Osteoblast (primary cell): ENCODE measurements around the gene ARFGAP3. TPM values are rescaled to one million over a fixed set of nuclear protein-coding genes. Genes with fewer than 3 reads are reported as not detected.

Source experiments
- DNase-seq: peaks from one replicate; pipeline ENCODE4 v3.0.0; 2011; ENCODE audit warnings: low spot score, mixed read lengths; ENCODE audit not compliant: insufficient read length; ENCODE audit errors: missing footprints
- H2AFZ ChIP-seq: 2 replicates; pipeline ENCODE4 v1.6.0; 2011; ENCODE audit warnings: mild to moderate bottlenecking, low read length
- H3K27ac ChIP-seq: 2 replicates; pipeline ENCODE4 v1.5.1; 2011; ENCODE audit warnings: mild to moderate bottlenecking, low read depth, low read length, moderate library complexity
- H3K27me3 ChIP-seq: 2 replicates; pipeline ENCODE4 v1.6.0; 2012; ENCODE audit warnings: mild to moderate bottlenecking, control low read depth, inconsistent platforms, low read length, moderate library complexity; ENCODE audit not compliant: insufficient read depth
- H3K36me3 ChIP-seq: 2 replicates; pipeline ENCODE4 v1.5.1; 2011; ENCODE audit warnings: mild to moderate bottlenecking, low read length, control low read depth, moderate library complexity; ENCODE audit not compliant: insufficient read depth
- H3K4me1 ChIP-seq: 2 replicates; pipeline ENCODE4 v1.5.1; 2011; ENCODE audit warnings: mild to moderate bottlenecking, low read length, control low read depth, moderate library complexity; ENCODE audit not compliant: insufficient read depth
- H3K4me2 ChIP-seq: 2 replicates; pipeline ENCODE4 v1.6.0; 2011; ENCODE audit warnings: mild to moderate bottlenecking, low read length; ENCODE audit not compliant: insufficient read depth
- H3K4me3 ChIP-seq: fragments of 200-600 bp; sonication (generic); 3 replicates; pipeline ENCODE4 v1.5.1; 2012; ENCODE audit warnings: mild to moderate bottlenecking, low read length, inconsistent platforms; ENCODE audit not compliant: insufficient read depth
- H3K79me2 ChIP-seq: 2 replicates; pipeline ENCODE4 v1.6.0; 2012; ENCODE audit warnings: mild to moderate bottlenecking, low read length, control low read depth, inconsistent platforms; ENCODE audit not compliant: insufficient read depth
- H3K9me3 ChIP-seq: 2 replicates; pipeline ENCODE4 v1.5.1; 2011; ENCODE audit warnings: low read depth, low read length, control low read depth
- H4K20me1 ChIP-seq: 2 replicates; pipeline ENCODE4 v1.6.0; 2012; ENCODE audit warnings: mild to moderate bottlenecking, low read length, control low read depth; ENCODE audit not compliant: insufficient read depth
- CTCF ChIP-seq: IDR thresholded peaks from 2 replicates; pipeline ENCODE4 v1.5.1; 2011; ENCODE audit warnings: mild to moderate bottlenecking, low read depth, low read length, moderate library complexity; ENCODE audit errors: extremely low read depth
- total RNA-seq: library from RNA; depleted of rRNA; stranded (reverse); fragments of >200 nt; gene quantifications from 2 replicates; pipeline ENCODE4 v1.2.3, GENCODE V29; 2012

The ARFGAP3 gene
- total RNA-seq, 1 donor: 90.5 TPM

GRCh38 chr22:42793848-42794405 is 63.1 kb downstream of the ARFGAP3 start:
- no peak for TF ChIP-seq CTCF

GRCh38 chr22:42792909-42793847 is 63.9 kb downstream of the ARFGAP3 start:
- peaks cover 28% of the 10 kb centered on the region for H3K36me3 ChIP-seq
- H3K4me2 ChIP-seq: no peak overlapping the region
- no peak overlapping the region for H3K27ac ChIP-seq

More at GRCh38 chr22:42793848-42794405, 63.1 kb downstream of the ARFGAP3 start:
- Histone ChIP-seq H3K4me1 (peaks cover 10% of the 10 kb centered on the region), H3K27ac (no peak overlapping the region), H3K79me2 (no peaks in the 10 kb centered on the region), H2AFZ (no peak overlapping the region), H3K36me3 (peaks cover 36% of the 10 kb centered on the region), H3K9me3 (no peaks in the 10 kb centered on the region), H3K27me3 (no peaks in the 10 kb centered on the region), H3K4me2 (no peak overlapping the region), H4K20me1 (peaks cover 4% of the 10 kb centered on the region), H3K4me3 (no peak overlapping the region)
- no peak for DNase-seq

GRCh38 chr22:42792453-42792908 is 64.6 kb downstream of the ARFGAP3 start:
- DNase-seq: no peak
- Histone ChIP-seq H3K4me3 (no peak overlapping the region), H3K27ac (no peak overlapping the region), H3K4me2 (no peak overlapping the region), H2AFZ (no peak overlapping the region), H4K20me1 (no peaks in the 10 kb centered on the region), H3K36me3 (peaks cover 21% of the 10 kb centered on the region), H3K9me3 (no peaks in the 10 kb centered on the region), H3K4me1 (peaks cover 10% of the 10 kb centered on the region), H3K27me3 (no peaks in the 10 kb centered on the region), H3K79me2 (no peaks in the 10 kb centered on the region)
- no peak for TF ChIP-seq CTCF

More at GRCh38 chr22:42792909-42793847, 63.9 kb downstream of the ARFGAP3 start:
- no peak overlapping the region for H2AFZ ChIP-seq
- no peaks in the 10 kb centered on the region for H3K9me3 ChIP-seq
- no peaks in the 10 kb centered on the region for H3K79me2 ChIP-seq
- H3K27me3 ChIP-seq: no peaks in the 10 kb centered on the region
- no peak overlapping the region for H3K4me3 ChIP-seq
- no peak for DNase-seq
- TF ChIP-seq CTCF: no peak
- peaks cover 10% of the 10 kb centered on the region for H3K4me1 ChIP-seq
- peaks cover 2% of the 10 kb centered on the region for H4K20me1 ChIP-seq
